OCI-LY1 (cell line): ENCODE measurements around the gene ALPK1.

Experiments
- EZH2 ChIP-seq: fragments of 200-600 bp; sonication (generic), shearing (Covaris generic); IDR thresholded peaks from 2 replicates; pipeline ENCODE4 v1.8.0; 2017; ENCODE audit warnings: borderline replicate concordance, mixed run types, mild to moderate bottlenecking, antibody characterized with exemption, low read length, moderate library complexity, mixed read lengths
- TF ChIP-seq, protein P1 (sequence below): fragments of 200-600 bp; sonication (generic), shearing (Covaris generic); IDR thresholded peaks from 2 replicates; pipeline ENCODE4 v1.5.1; 2017; ENCODE audit warnings: mild to moderate bottlenecking, antibody characterized with exemption, low read length, moderate library complexity, mixed read lengths

DNA sequence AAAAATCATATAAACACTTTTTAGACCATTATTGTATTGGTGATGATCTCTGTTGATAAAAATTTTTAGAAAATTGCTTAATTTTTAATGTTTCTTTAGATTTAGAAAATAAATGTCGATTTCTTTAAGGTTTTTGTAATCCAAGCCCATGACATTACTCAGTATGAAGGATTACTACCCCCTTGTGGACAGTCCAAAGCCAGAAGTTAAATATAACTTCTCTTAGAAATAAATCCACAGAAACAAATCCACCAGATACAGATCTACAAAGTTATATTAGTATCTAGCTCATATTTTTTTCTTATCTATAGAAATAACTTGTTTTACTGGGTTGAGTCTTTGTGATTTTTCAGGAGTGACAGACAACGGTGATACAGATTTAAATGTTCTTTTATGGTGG, 30.3 kb upstream of the ALPK1 start:
- TF ChIP-seq, protein P1, sequence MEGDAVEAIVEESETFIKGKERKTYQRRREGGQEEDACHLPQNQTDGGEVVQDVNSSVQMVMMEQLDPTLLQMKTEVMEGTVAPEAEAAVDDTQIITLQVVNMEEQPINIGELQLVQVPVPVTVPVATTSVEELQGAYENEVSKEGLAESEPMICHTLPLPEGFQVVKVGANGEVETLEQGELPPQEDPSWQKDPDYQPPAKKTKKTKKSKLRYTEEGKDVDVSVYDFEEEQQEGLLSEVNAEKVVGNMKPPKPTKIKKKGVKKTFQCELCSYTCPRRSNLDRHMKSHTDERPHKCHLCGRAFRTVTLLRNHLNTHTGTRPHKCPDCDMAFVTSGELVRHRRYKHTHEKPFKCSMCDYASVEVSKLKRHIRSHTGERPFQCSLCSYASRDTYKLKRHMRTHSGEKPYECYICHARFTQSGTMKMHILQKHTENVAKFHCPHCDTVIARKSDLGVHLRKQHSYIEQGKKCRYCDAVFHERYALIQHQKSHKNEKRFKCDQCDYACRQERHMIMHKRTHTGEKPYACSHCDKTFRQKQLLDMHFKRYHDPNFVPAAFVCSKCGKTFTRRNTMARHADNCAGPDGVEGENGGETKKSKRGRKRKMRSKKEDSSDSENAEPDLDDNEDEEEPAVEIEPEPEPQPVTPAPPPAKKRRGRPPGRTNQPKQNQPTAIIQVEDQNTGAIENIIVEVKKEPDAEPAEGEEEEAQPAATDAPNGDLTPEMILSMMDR: peak; percentile 46
- TF ChIP-seq EZH2: no peak
